T-helper 2 cell (primary cell): ENCODE measurements around the gene ACSM5.
"Not testable (repeated sequence)": the region's sequence is repeated elsewhere in the genome, so short reads cannot be mapped to it uniquely, and the experiment has no call there.

Experiments used
- DNase-seq, 5 experiments: peaks; one replicate each; pipeline versions ENCODE4 v3.0.0 to v3.0.0-alpha.2; 2012 to 2022

ACSM5 gene

GRCh38 chr16:20459227-20459626, 49.9 kb downstream of the ACSM5 start:
- not testable (repeated sequence) for DNase-seq

- DNase-seq: not testable (repeated sequence)
These were observed 51.0 kb downstream of the ACSM5 start for GRCh38 chr16:20460313-20460712.

- not testable (repeated sequence) for DNase-seq
These were observed 59.6 kb downstream of the ACSM5 start for GRCh38 chr16:20468954-20469353.

- not testable (repeated sequence) for DNase-seq
These were observed 60.6 kb downstream of the ACSM5 start for GRCh38 chr16:20469930-20470329.

- not testable (repeated sequence) for DNase-seq
These were observed 61.4 kb downstream of the ACSM5 start for GRCh38 chr16:20470732-20471131.

GRCh38 chr16:20477188-20477744, 67.9 kb downstream of the ACSM5 start:
- not testable (repeated sequence) for DNase-seq

GRCh38 chr16:20483989-20484388, 74.7 kb downstream of the ACSM5 start:
- DNase-seq: not testable (repeated sequence)

- no peak for DNase-seq
These were observed 75.4 kb downstream of the ACSM5 start for GRCh38 chr16:20484726-20485125.

GRCh38 chr16:20485408-20485807, 76.1 kb downstream of the ACSM5 start:
- DNase-seq: no peak
